ENCODE data around the gene GMFB. TPM values are rescaled to one million over a fixed set of nuclear protein-coding genes. Genes with fewer than 3 reads are reported as not detected.

GMFB gene
- total RNA-seq, 1 experiment from 2014 or later = 53.8 TPM

GRCh38 chr14:54425068-54425467 is 63.7 kb downstream of the GMFB start:
- H3K27me3 ChIP-seq (ENCODE audit: insufficient read depth, low read length) = no peaks in the 10 kb centered on the region
- RAD21 ChIA-PET (ENCODE audit: low non-redundant PET in 1 of 2, low total read pairs in 2 of 2, uncharacterized antibody in 2 of 2, unreplicated experiment in 2 of 2) = no interaction called here
- intact Hi-C loops (cut with micrococcal nuclease) = no loop called here
- H3K9me3 ChIP-seq (ENCODE audit: control insufficient read depth in 1 of 2, insufficient read depth in 1 of 2, low read depth in 1 of 2, low read length in 2 of 2) = no peaks in the 10 kb centered on the region
- no peak overlapping the region for H3K27ac ChIP-seq (ENCODE audit: low read depth, low read length)
- peaks cover 16% of the 10 kb centered on the region for H3K79me2 ChIP-seq (ENCODE audit: insufficient read depth, low read length)
- ATAC-seq (no peak), DNase-seq (ENCODE audit: low read depth, low spot score) (no peak)
- no peak overlapping the region for H3K4me3 ChIP-seq (replicated peaks in 1 of 2; ENCODE audit: low read depth in 1 of 2, low read length in 2 of 2)
- no peak overlapping the region for H3K9ac ChIP-seq (ENCODE audit: low read length)
- no peak for TF ChIP-seq CEBPB (IDR thresholded peaks at IDR 0.05; ENCODE audit: low read depth)
- TF ChIP-seq POLR2AphosphoS5 (IDR thresholded peaks at IDR 0.05; ENCODE audit: low read depth, low read length) = no peak
- no peak for TF ChIP-seq FOSL1 (IDR thresholded peaks at IDR 0.05; ENCODE audit: low read depth)
- TF ChIP-seq, protein P1, sequence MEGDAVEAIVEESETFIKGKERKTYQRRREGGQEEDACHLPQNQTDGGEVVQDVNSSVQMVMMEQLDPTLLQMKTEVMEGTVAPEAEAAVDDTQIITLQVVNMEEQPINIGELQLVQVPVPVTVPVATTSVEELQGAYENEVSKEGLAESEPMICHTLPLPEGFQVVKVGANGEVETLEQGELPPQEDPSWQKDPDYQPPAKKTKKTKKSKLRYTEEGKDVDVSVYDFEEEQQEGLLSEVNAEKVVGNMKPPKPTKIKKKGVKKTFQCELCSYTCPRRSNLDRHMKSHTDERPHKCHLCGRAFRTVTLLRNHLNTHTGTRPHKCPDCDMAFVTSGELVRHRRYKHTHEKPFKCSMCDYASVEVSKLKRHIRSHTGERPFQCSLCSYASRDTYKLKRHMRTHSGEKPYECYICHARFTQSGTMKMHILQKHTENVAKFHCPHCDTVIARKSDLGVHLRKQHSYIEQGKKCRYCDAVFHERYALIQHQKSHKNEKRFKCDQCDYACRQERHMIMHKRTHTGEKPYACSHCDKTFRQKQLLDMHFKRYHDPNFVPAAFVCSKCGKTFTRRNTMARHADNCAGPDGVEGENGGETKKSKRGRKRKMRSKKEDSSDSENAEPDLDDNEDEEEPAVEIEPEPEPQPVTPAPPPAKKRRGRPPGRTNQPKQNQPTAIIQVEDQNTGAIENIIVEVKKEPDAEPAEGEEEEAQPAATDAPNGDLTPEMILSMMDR (IDR thresholded peaks at IDR 0.05 in 2 of 3, conservative IDR thresholded peaks at IDR 0.05 in 1 of 3; ENCODE audit: borderline replicate concordance in 1 of 3, insufficient read depth in 1 of 3, low read depth in 2 of 3, low read length in 2 of 3) = no peak
- TF ChIP-seq SIN3A (IDR thresholded peaks at IDR 0.05; ENCODE audit: low read depth) = no peak
- no peak for TF ChIP-seq POLR2A (IDR thresholded peaks at IDR 0.05; ENCODE audit: borderline replicate concordance, extremely low read depth, insufficient read depth, insufficient read length)
- no peak for TF ChIP-seq YY1 (IDR thresholded peaks at IDR 0.05; ENCODE audit: extremely low read depth, insufficient replicate concordance, low read depth, low read length)
- no peak for TF ChIP-seq ELF1 (IDR thresholded peaks at IDR 0.05; ENCODE audit: borderline replicate concordance, low read depth)
- TF ChIP-seq, protein P2, sequence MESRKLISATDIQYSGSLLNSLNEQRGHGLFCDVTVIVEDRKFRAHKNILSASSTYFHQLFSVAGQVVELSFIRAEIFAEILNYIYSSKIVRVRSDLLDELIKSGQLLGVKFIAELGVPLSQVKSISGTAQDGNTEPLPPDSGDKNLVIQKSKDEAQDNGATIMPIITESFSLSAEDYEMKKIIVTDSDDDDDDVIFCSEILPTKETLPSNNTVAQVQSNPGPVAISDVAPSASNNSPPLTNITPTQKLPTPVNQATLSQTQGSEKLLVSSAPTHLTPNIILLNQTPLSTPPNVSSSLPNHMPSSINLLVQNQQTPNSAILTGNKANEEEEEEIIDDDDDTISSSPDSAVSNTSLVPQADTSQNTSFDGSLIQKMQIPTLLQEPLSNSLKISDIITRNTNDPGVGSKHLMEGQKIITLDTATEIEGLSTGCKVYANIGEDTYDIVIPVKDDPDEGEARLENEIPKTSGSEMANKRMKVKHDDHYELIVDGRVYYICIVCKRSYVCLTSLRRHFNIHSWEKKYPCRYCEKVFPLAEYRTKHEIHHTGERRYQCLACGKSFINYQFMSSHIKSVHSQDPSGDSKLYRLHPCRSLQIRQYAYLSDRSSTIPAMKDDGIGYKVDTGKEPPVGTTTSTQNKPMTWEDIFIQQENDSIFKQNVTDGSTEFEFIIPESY (IDR thresholded peaks at IDR 0.05; ENCODE audit: extremely low read depth, insufficient replicate concordance, low read length) = no peak
- TF ChIP-seq EGR1 (IDR thresholded peaks at IDR 0.05; ENCODE audit: low read depth) = no peak
- TF ChIP-seq JUND (IDR thresholded peaks at IDR 0.05) = no peak
- no peak for TF ChIP-seq EZH2 (IDR thresholded peaks at IDR 0.05)
- no peak for TF ChIP-seq SP1 (IDR thresholded peaks at IDR 0.05; ENCODE audit: low read depth)
- no peak for TF ChIP-seq TCF7L2 (IDR thresholded peaks at IDR 0.05; ENCODE audit: borderline replicate concordance, extremely low read depth, insufficient read depth, insufficient read length)
- no peak for TF ChIP-seq ZNF274 (IDR thresholded peaks at IDR 0.05; ENCODE audit: low read depth, low read length)
- no peak for TF ChIP-seq ZFX (IDR thresholded peaks at IDR 0.05)
- TF ChIP-seq ATF3 (IDR thresholded peaks at IDR 0.05) = no peak
- TF ChIP-seq, protein P3, sequence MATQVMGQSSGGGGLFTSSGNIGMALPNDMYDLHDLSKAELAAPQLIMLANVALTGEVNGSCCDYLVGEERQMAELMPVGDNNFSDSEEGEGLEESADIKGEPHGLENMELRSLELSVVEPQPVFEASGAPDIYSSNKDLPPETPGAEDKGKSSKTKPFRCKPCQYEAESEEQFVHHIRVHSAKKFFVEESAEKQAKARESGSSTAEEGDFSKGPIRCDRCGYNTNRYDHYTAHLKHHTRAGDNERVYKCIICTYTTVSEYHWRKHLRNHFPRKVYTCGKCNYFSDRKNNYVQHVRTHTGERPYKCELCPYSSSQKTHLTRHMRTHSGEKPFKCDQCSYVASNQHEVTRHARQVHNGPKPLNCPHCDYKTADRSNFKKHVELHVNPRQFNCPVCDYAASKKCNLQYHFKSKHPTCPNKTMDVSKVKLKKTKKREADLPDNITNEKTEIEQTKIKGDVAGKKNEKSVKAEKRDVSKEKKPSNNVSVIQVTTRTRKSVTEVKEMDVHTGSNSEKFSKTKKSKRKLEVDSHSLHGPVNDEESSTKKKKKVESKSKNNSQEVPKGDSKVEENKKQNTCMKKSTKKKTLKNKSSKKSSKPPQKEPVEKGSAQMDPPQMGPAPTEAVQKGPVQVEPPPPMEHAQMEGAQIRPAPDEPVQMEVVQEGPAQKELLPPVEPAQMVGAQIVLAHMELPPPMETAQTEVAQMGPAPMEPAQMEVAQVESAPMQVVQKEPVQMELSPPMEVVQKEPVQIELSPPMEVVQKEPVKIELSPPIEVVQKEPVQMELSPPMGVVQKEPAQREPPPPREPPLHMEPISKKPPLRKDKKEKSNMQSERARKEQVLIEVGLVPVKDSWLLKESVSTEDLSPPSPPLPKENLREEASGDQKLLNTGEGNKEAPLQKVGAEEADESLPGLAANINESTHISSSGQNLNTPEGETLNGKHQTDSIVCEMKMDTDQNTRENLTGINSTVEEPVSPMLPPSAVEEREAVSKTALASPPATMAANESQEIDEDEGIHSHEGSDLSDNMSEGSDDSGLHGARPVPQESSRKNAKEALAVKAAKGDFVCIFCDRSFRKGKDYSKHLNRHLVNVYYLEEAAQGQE (IDR thresholded peaks at IDR 0.05; ENCODE audit: low read depth) = no peak
- no peak for TF ChIP-seq SRF (IDR thresholded peaks at IDR 0.05; ENCODE audit: low read depth)
- H2AFZ ChIP-seq (ENCODE audit: low read depth, low read length, poor library complexity, severe bottlenecking) = no peak overlapping the region
- no peaks in the 10 kb centered on the region for H3K9me2 ChIP-seq (ENCODE audit: insufficient read depth)
- no peak overlapping the region for H3K4me2 ChIP-seq (ENCODE audit: low read length)
- CTCF ChIA-PET = no interaction called here
- H3K36me3 ChIP-seq (ENCODE audit: control insufficient read depth in 1 of 2, insufficient read depth in 2 of 2, low read length in 2 of 2) = peaks cover 10 to 32% of the 10 kb centered on the region in 2 experiments; a peak in 3 of 4 replicates
- H3K4me1 ChIP-seq (ENCODE audit: control insufficient read depth in 1 of 2, insufficient read depth in 2 of 2, low read length in 2 of 2) = peaks cover 0 to 5% of the 10 kb centered on the region in 2 experiments; a peak in 1 of 4 replicates
- no TSS peak for BruUV-seq (replicated peaks)
- H4K20me1 ChIP-seq (ENCODE audit: insufficient read depth) = no peaks in the 10 kb centered on the region
- POLR2A ChIA-PET = no interaction called here
